ENCODE measurements around the gene RNFT2. TPM values are rescaled to one million over a fixed set of nuclear protein-coding genes. Genes with fewer than 3 reads are reported as not detected.

RNFT2 gene
- 5.6 TPM for total RNA-seq

GRCh38 chr12:116737774-116738657 lies at the start of gene RNFT2, which contains the start of gene SPRING1:
Gene RNFT2, plus strand, starts transcription at chr12:116738315. Its CDS starts 2,183 bp downstream, at chr12:116740498.
Gene SPRING1, minus strand, starts transcription at chr12:116738069. Its CDS starts 169 bp downstream, at chr12:116737900.
- DNase-seq (ENCODE audit: low spot score): peak; percentile 100

- DNase-seq (ENCODE audit: low spot score): no peak
These were observed 48.6 kb upstream of the RNFT2 start for GRCh38 chr12:116689521-116689920.

GRCh38 chr12:116689979-116690744 lies 48.0 kb upstream of the RNFT2 start:
- no peak for DNase-seq (ENCODE audit: low spot score)

GRCh38 chr12:116691205-116691604 lies 46.9 kb upstream of the RNFT2 start:
- no peak for DNase-seq (ENCODE audit: low spot score)

- no peak for DNase-seq (ENCODE audit: low spot score)
These were observed 46.5 kb upstream of the RNFT2 start for GRCh38 chr12:116691636-116692035.

- no peak for DNase-seq (ENCODE audit: low spot score)
These were observed 45.5 kb upstream of the RNFT2 start for GRCh38 chr12:116692605-116693004.

GRCh38 chr12:116693286-116694227 lies 44.6 kb upstream of the RNFT2 start:
- DNase-seq (ENCODE audit: low spot score): peak; percentile 66

GRCh38 chr12:116694653-116695463 lies 43.3 kb upstream of the RNFT2 start:
- DNase-seq (ENCODE audit: low spot score): no peak

GRCh38 chr12:116695464-116695725 lies 42.7 kb upstream of the RNFT2 start:
- no peak for DNase-seq (ENCODE audit: low spot score)

GRCh38 chr12:116697305-116697704 lies 40.8 kb upstream of the RNFT2 start:
- no peak for DNase-seq (ENCODE audit: low spot score)

GRCh38 chr12:116697716-116698115 lies 40.4 kb upstream of the RNFT2 start:
- DNase-seq (ENCODE audit: low spot score): peak; percentile 34

GRCh38 chr12:116698116-116698515 lies 40.0 kb upstream of the RNFT2 start:
- DNase-seq (ENCODE audit: low spot score): peak; percentile 19

GRCh38 chr12:116698554-116699075 lies 39.5 kb upstream of the RNFT2 start:
- DNase-seq (ENCODE audit: low spot score): no peak

GRCh38 chr12:116700066-116700465 lies 38.0 kb upstream of the RNFT2 start:
- no peak for DNase-seq (ENCODE audit: low spot score)

- DNase-seq (ENCODE audit: low spot score): no peak
These were observed 36.7 kb upstream of the RNFT2 start for GRCh38 chr12:116701432-116701831.

- DNase-seq (ENCODE audit: low spot score): peak; percentile 54
These were observed 34.8 kb upstream of the RNFT2 start for GRCh38 chr12:116703214-116703795.

- no peak for DNase-seq (ENCODE audit: low spot score)
These were observed 30.4 kb upstream of the RNFT2 start for GRCh38 chr12:116707751-116708150.

GRCh38 chr12:116708826-116709756 lies 29.0 kb upstream of the RNFT2 start:
- peak; percentile 45 for DNase-seq (ENCODE audit: low spot score)

GRCh38 chr12:116709768-116710167 lies 28.3 kb upstream of the RNFT2 start:
- no peak for DNase-seq (ENCODE audit: low spot score)

Data from mucosa of gallbladder (tissue), 1 donor.